Testis (tissue), 3 donors: ENCODE data around the gene PIP4K2A. TPM values are rescaled to one million over a fixed set of nuclear protein-coding genes. Genes with fewer than 3 reads are reported as not detected.

Experiments used
- DNase-seq: peaks from one replicate; pipeline ENCODE4 v3.0.0-alpha.2; 2019
- H3K27ac ChIP-seq, 2 donors: fragments of 200-600 bp; sonication (generic); one replicate each; pipeline ENCODE4 v1.5.1; 2019
- H3K27me3 ChIP-seq: fragments of 200-600 bp; sonication (generic); one replicate; pipeline ENCODE4 v1.5.1; 2019
- H3K36me3 ChIP-seq: fragments of 200-600 bp; sonication (generic); one replicate; pipeline ENCODE4 v1.5.1; 2017; ENCODE audit warnings: low read depth; ENCODE audit errors: missing control alignments
- H3K4me1 ChIP-seq: fragments of 200-600 bp; sonication (generic); one replicate; pipeline ENCODE4 v1.5.1; 2019
- H3K4me3 ChIP-seq, 2 donors: fragments of 200-600 bp; sonication (generic); one replicate each; pipeline ENCODE4 v1.5.1; 2017 to 2019
- H3K9me3 ChIP-seq: fragments of 200-600 bp; sonication (generic); one replicate; pipeline ENCODE4 v1.5.1; 2017
- CTCF ChIP-seq, 3 experiments: fragments of 450-650 bp in 2 of 3; fragments of 200-600 bp in 1 of 3; sonication (generic) in 1 of 3; IDR thresholded peaks; one replicate each; pipeline ENCODE4 v1.5.1; 2016 to 2019; ENCODE audit warnings: antibody characterized with exemption in 3 of 3, mild to moderate bottlenecking in 2 of 3, moderate library complexity in 1 of 3
- POLR2A ChIP-seq: fragments of 450-650 bp; IDR thresholded peaks from one replicate; pipeline ENCODE4 v1.6.1; 2017; ENCODE audit warnings: antibody characterized with exemption, mild to moderate bottlenecking, moderate library complexity
- WGBS, 2 donors: methylation state at CpG; one replicate each; pipeline ENCODE4 v1.1.5; 2018; 5-methylcytosine and 5-hydroxymethylcytosine counted together
- intact Hi-C: fragments of 100-400 bp; cut with DNase I; formaldehyde crosslinking; loops from one replicate; pipeline ENCODE4 v1.15.1; 2023; ENCODE audit warnings: low total_unique reads
- polyA plus RNA-seq: library from polyadenylated mRNA; stranded (reverse); fragments of 350-450 nt; fragmentation: Illumina TruSeq; extraction: RNeasy Lipid Tissue Mini Kit (QIAGEN cat#74804); gene quantifications from one replicate; pipeline ENCODE4 v1.2.3, GENCODE V29; 2014; ENCODE audit warnings: low read depth, low replicate concordance; ENCODE audit not compliant: insufficient read depth
- total RNA-seq, 2 donors: library from RNA; depleted of rRNA; stranded (reverse); fragments of >200 nt; gene quantifications; one replicate each; pipeline ENCODE4 v1.2.3, GENCODE V29; 2016

Gene PIP4K2A
- total and polyA plus RNA-seq, 3 donors from 2014 or later: 12.6 to 26.0 (median 15.8) TPM

- no peaks in the 10 kb centered on the region for H3K27me3 ChIP-seq
- no peak overlapping the region for H3K4me3 ChIP-seq
- DNase-seq: no peak
- no peaks in the 10 kb centered on the region for H3K4me1 ChIP-seq
- no peaks in the 10 kb centered on the region for H3K9me3 ChIP-seq
- 72 to 74% methylated on average over 9 of the region's 9 CpGs for WGBS, 2 donors
- no peak overlapping the region for H3K27ac ChIP-seq
- intact Hi-C loops: no loop called here
- TF ChIP-seq CTCF (IDR thresholded peaks at IDR 0.05) (no peak), POLR2A (no peak)
- no peaks in the 10 kb centered on the region for H3K36me3 ChIP-seq
These were observed 47.9 kb downstream of the PIP4K2A start for GRCh38 chr10:22666287-22667092.

GRCh38 chr10:22665329-22665728, 49.0 kb downstream of the PIP4K2A start:
- Histone ChIP-seq H3K36me3 (no peaks in the 10 kb centered on the region), H3K4me3 (no peak overlapping the region), H3K27me3 (no peaks in the 10 kb centered on the region), H3K9me3 (no peaks in the 10 kb centered on the region), H3K27ac (no peak overlapping the region), H3K4me1 (no peaks in the 10 kb centered on the region)
- intact Hi-C loops: no loop called here
- WGBS, 2 donors: 77 to 83% methylated on average over 2 of the region's 2 CpGs
- no peak for TF ChIP-seq CTCF (IDR thresholded peaks at IDR 0.05)
- no peak for TF ChIP-seq POLR2A
- no peak for DNase-seq

GRCh38 chr10:22662733-22663330, 51.5 kb downstream of the PIP4K2A start:
- H3K4me3 ChIP-seq: no peak overlapping the region
- 65 to 78% methylated on average over 6 of the region's 6 CpGs for WGBS, 2 donors
- intact Hi-C loops: no loop called here
- no peak overlapping the region for H3K27ac ChIP-seq
- H3K9me3 ChIP-seq: no peaks in the 10 kb centered on the region
- TF ChIP-seq CTCF (IDR thresholded peaks at IDR 0.05): no peak
- TF ChIP-seq POLR2A: no peak
- H3K36me3 ChIP-seq: no peaks in the 10 kb centered on the region
- no peak for DNase-seq
- H3K27me3 ChIP-seq: no peaks in the 10 kb centered on the region
- H3K4me1 ChIP-seq: no peaks in the 10 kb centered on the region

- H3K27ac ChIP-seq: no peak overlapping the region
- no peaks in the 10 kb centered on the region for H3K4me1 ChIP-seq
- no peak for DNase-seq
- H3K27me3 ChIP-seq: no peaks in the 10 kb centered on the region
- WGBS, 2 donors: 82 to 84% methylated on average over 8 of the region's 8 CpGs
- TF ChIP-seq CTCF (IDR thresholded peaks at IDR 0.05) (no peak), POLR2A (no peak)
- H3K36me3 ChIP-seq: no peaks in the 10 kb centered on the region
- H3K9me3 ChIP-seq: no peaks in the 10 kb centered on the region
- no peak overlapping the region for H3K4me3 ChIP-seq
- intact Hi-C loops: no loop called here
These were observed 54.5 kb downstream of the PIP4K2A start for GRCh38 chr10:22659866-22660265.
